ENCODE results near the gene SESN3. TPM values are rescaled to one million over a fixed set of nuclear protein-coding genes. Genes with fewer than 3 reads are reported as not detected.

Gene SESN3
- total RNA-seq, 1 experiment from 2014 or later, result 0.55 TPM

- H3K27me3 ChIP-seq (ENCODE audit: low read length), result peaks cover 20% of the 10 kb centered on the region
- H2AFZ ChIP-seq (ENCODE audit: low read length), result no peak overlapping the region
- TF ChIP-seq CTCF (conservative IDR thresholded peaks at IDR 0.05; ENCODE audit: low read depth, low read length), result no peak
- no peak for TF ChIP-seq EZH2phosphoT487 (IDR thresholded peaks at IDR 0.05; ENCODE audit: borderline replicate concordance, low read length)
- no peak for TF ChIP-seq EZH2 (IDR thresholded peaks at IDR 0.05; ENCODE audit: low read length, unreplicated experiment)
- POLR2A ChIA-PET (ENCODE audit: unreplicated experiment), result interaction anchor here (0.6 kb wide), 1 partner anchor 57 kb away, joined by 3 read pairs; no protein-coding TSS in a partner anchor
- no peak overlapping the region for H3K4me3 ChIP-seq (ENCODE audit: low read length)
- no peaks in the 10 kb centered on the region for H3K4me1 ChIP-seq (ENCODE audit: insufficient read depth, low read length)
- no peaks in the 10 kb centered on the region for H3F3A ChIP-seq (ENCODE audit: low read length, unreplicated experiment)
- H3K36me3 ChIP-seq (ENCODE audit: low read depth, low read length), result no peaks in the 10 kb centered on the region
- intact Hi-C loops (cut with micrococcal nuclease), result loop anchor here (2.0 kb wide), 1 partner anchor 65 kb away; the partner anchor contains the start of gene SESN3
- CTCF ChIA-PET, result no interaction called here
- H3K4me2 ChIP-seq (ENCODE audit: low read length), result no peak overlapping the region
- no peaks in the 10 kb centered on the region for H4K20me1 ChIP-seq (ENCODE audit: low read length)
- H3K79me2 ChIP-seq (ENCODE audit: low read length), result no peaks in the 10 kb centered on the region
- DNase-seq (no peak), ATAC-seq (peak; percentile 93)
- H3K9ac ChIP-seq (ENCODE audit: low read length), result no peak overlapping the region
- no peak overlapping the region for H3K27ac ChIP-seq (ENCODE audit: low read length)
- BruUV-seq (replicated peaks), result no TSS peak
- H3K9me3 ChIP-seq (ENCODE audit: low read length), result no peaks in the 10 kb centered on the region
- no peaks in the 10 kb centered on the region for H3K9me2 ChIP-seq (replicated peaks; ENCODE audit: low read length)
These were observed 65.4 kb downstream of the SESN3 start for GRCh38 chr11:95165638-95166037.

GRCh38 chr11:95163106-95163505 is 67.9 kb downstream of the SESN3 start:
- POLR2A ChIA-PET (ENCODE audit: unreplicated experiment), result no interaction called here

More at GRCh38 chr11:95163106-95163505, 67.9 kb downstream of the SESN3 start:
- H2AFZ ChIP-seq (ENCODE audit: low read length), result no peak overlapping the region
- CTCF ChIA-PET, result no interaction called here
- H3K4me2 ChIP-seq (ENCODE audit: low read length), result no peak overlapping the region
- H4K20me1 ChIP-seq (ENCODE audit: low read length), result no peaks in the 10 kb centered on the region
- DNase-seq (no peak), ATAC-seq (no peak)
- no peaks in the 10 kb centered on the region for H3K9me2 ChIP-seq (replicated peaks; ENCODE audit: low read length)
- no peaks in the 10 kb centered on the region for H3F3A ChIP-seq (ENCODE audit: low read length, unreplicated experiment)
- H3K79me2 ChIP-seq (ENCODE audit: low read length), result no peaks in the 10 kb centered on the region
- no peaks in the 10 kb centered on the region for H3K4me1 ChIP-seq (ENCODE audit: insufficient read depth, low read length)
- no peaks in the 10 kb centered on the region for H3K9me3 ChIP-seq (ENCODE audit: low read length)
- H3K36me3 ChIP-seq (ENCODE audit: low read depth, low read length), result no peaks in the 10 kb centered on the region
- H3K4me3 ChIP-seq (ENCODE audit: low read length), result no peak overlapping the region
- no peak overlapping the region for H3K9ac ChIP-seq (ENCODE audit: low read length)
- no TSS peak for BruUV-seq (replicated peaks)
- 0 out of 2 replicates have a peak, but pooled peaks cover 3% of the 10 kb centered on the region for H3K27me3 ChIP-seq (ENCODE audit: low read length)
- H3K27ac ChIP-seq (ENCODE audit: low read length), result no peak overlapping the region
- intact Hi-C loops (cut with micrococcal nuclease), result no loop called here
- no peak for TF ChIP-seq EZH2phosphoT487 (IDR thresholded peaks at IDR 0.05; ENCODE audit: borderline replicate concordance, low read length)
- TF ChIP-seq EZH2 (IDR thresholded peaks at IDR 0.05; ENCODE audit: low read length, unreplicated experiment), result no peak
- TF ChIP-seq CTCF (conservative IDR thresholded peaks at IDR 0.05; ENCODE audit: low read depth, low read length), result no peak

All from PC-3 (cell line).